Liver (tissue), 3 donors: Measurements from ENCODE around the gene BRWD1.

Experiments used
- ATF3 ChIP-seq: IDR thresholded peaks from 2 replicates; pipeline ENCODE4 v1.6.1; 2016; ENCODE audit warnings: antibody characterized with exemption
- CTCF ChIP-seq: fragments of 150-350 bp; IDR thresholded peaks from 2 replicates; pipeline ENCODE4 v1.5.1; 2017; ENCODE audit warnings: improper control_type of control experiment, low read depth, low read length; ENCODE audit not compliant: missing input control
- FOXA1 ChIP-seq: IDR thresholded peaks from 2 replicates; pipeline ENCODE4 v1.6.1; 2016; ENCODE audit warnings: antibody characterized with exemption
- GABPA ChIP-seq, 2 donors: IDR thresholded peaks in 1 of 2; conservative IDR thresholded peaks in 1 of 2; 2 replicates each; pipeline ENCODE4 v1.6.1; 2016; ENCODE audit warnings: antibody characterized with exemption in 2 of 2, mild to moderate bottlenecking in 1 of 2, moderate library complexity in 1 of 2
- JUND ChIP-seq, 2 donors: IDR thresholded peaks; 2 replicates each; pipeline ENCODE4 v1.6.1; 2016; ENCODE audit warnings: antibody characterized with exemption in 2 of 2
- MAX ChIP-seq: IDR thresholded peaks from 2 replicates; pipeline ENCODE4 v1.6.1; 2016; ENCODE audit warnings: antibody characterized with exemption
- NR2F2 ChIP-seq: IDR thresholded peaks from 2 replicates; pipeline ENCODE4 v1.6.1; 2016; ENCODE audit warnings: antibody characterized with exemption
- REST ChIP-seq: IDR thresholded peaks from 2 replicates; pipeline ENCODE4 v1.6.1; 2016; ENCODE audit warnings: antibody characterized with exemption, mild to moderate bottlenecking
- RXRA ChIP-seq, 2 donors: IDR thresholded peaks; 2 replicates each; pipeline ENCODE4 v1.6.1; 2017 to 2018; ENCODE audit warnings: antibody characterized with exemption in 2 of 2, mild to moderate bottlenecking in 1 of 2
- SP1 ChIP-seq: IDR thresholded peaks from 2 replicates; pipeline ENCODE4 v1.6.1; 2018; ENCODE audit warnings: antibody characterized with exemption, mild to moderate bottlenecking
- TAF1 ChIP-seq: conservative IDR thresholded peaks from 2 replicates; pipeline ENCODE4 v1.6.1; 2016; ENCODE audit warnings: antibody characterized with exemption, mild to moderate bottlenecking
- YY1 ChIP-seq: IDR thresholded peaks from 2 replicates; pipeline ENCODE4 v1.6.1; 2016; ENCODE audit warnings: antibody characterized with exemption, mild to moderate bottlenecking
- donor health status: healthy.
- donor health status: healthy.

- TF ChIP-seq TAF1 (no peak), YY1 (no peak), REST (no peak), CTCF (no peak), MAX (no peak), JUND (IDR thresholded peaks at IDR 0.05) (no peak), FOXA1 (no peak), SP1 (no peak), GABPA (IDR thresholded peaks at IDR 0.05 in 1 of 2, conservative IDR thresholded peaks at IDR 0.05 in 1 of 2) (no peak), RXRA (IDR thresholded peaks at IDR 0.05) (no peak), ATF3 (no peak), NR2F2 (no peak)
Observed at GRCh38 chr21:39186676-39187075, 126.8 kb downstream of the BRWD1 start.
